Lower leg skin (tissue), 3 donors: ENCODE data around the gene MBNL2.

ENCODE experiments used
- POLR2A ChIP-seq, 2 donors: fragments of 450-650 bp; IDR thresholded peaks; one replicate each; pipeline ENCODE4 v1.6.1; 2016 to 2017; ENCODE audit warnings: antibody characterized with exemption in 2 of 2, mild to moderate bottlenecking in 1 of 2, moderate library complexity in 1 of 2
- TF ChIP-seq, protein P1 (sequence below), 3 donors: fragments of 450-650 bp; IDR thresholded peaks; one replicate each; pipeline ENCODE4 v1.5.1; 2016; ENCODE audit warnings: antibody characterized with exemption in 3 of 3, mild to moderate bottlenecking in 3 of 3, moderate library complexity in 2 of 3

- TF ChIP-seq, protein P1, sequence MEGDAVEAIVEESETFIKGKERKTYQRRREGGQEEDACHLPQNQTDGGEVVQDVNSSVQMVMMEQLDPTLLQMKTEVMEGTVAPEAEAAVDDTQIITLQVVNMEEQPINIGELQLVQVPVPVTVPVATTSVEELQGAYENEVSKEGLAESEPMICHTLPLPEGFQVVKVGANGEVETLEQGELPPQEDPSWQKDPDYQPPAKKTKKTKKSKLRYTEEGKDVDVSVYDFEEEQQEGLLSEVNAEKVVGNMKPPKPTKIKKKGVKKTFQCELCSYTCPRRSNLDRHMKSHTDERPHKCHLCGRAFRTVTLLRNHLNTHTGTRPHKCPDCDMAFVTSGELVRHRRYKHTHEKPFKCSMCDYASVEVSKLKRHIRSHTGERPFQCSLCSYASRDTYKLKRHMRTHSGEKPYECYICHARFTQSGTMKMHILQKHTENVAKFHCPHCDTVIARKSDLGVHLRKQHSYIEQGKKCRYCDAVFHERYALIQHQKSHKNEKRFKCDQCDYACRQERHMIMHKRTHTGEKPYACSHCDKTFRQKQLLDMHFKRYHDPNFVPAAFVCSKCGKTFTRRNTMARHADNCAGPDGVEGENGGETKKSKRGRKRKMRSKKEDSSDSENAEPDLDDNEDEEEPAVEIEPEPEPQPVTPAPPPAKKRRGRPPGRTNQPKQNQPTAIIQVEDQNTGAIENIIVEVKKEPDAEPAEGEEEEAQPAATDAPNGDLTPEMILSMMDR (IDR thresholded peaks at IDR 0.05), result no peak
- no peak for TF ChIP-seq POLR2A (IDR thresholded peaks at IDR 0.05)
Measured at GRCh38 chr13:97295283-97296182, 73.4 kb downstream of the MBNL2 start.
